Gastroesophageal sphincter (tissue), 4 donors: ENCODE results near the gene GID4. TPM values are rescaled to one million over a fixed set of nuclear protein-coding genes. Genes with fewer than 3 reads are reported as not detected.

ENCODE experiments used
- ATAC-seq: fragments of 150-250 bp; one replicate; pipeline ENCODE4 v1.9.1; 2016; ENCODE audit warnings: mild to moderate bottlenecking, moderate library complexity
- H3K27ac ChIP-seq, 4 donors: fragments of 200-600 bp; sonication (generic) in 3 of 4; 1 replicate in 3 of 4; 2 replicates in 1 of 4; pipeline ENCODE4 v1.5.1; 2016 to 2019
- H3K27me3 ChIP-seq: fragments of 200-600 bp; sonication (generic); one replicate; pipeline ENCODE4 v1.5.1; 2019
- H3K36me3 ChIP-seq, 2 donors: fragments of 200-600 bp; sonication (generic); one replicate each; pipeline ENCODE4 v1.5.1; 2019; ENCODE audit warnings: control low read depth in 1 of 2
- H3K4me1 ChIP-seq, 3 donors: fragments of 200-600 bp; sonication (generic); 1 replicate in 2 of 3; 2 replicates in 1 of 3; pipeline ENCODE4 v1.5.1; 2016 to 2019; ENCODE audit warnings: control low read depth in 2 of 3
- H3K4me3 ChIP-seq, 2 donors: fragments of 200-600 bp; sonication (generic); one replicate each; pipeline ENCODE4 v1.5.1; 2019; ENCODE audit warnings: mild to moderate bottlenecking in 1 of 2, moderate library complexity in 1 of 2
- H3K9me3 ChIP-seq, 3 donors: fragments of 200-600 bp; sonication (generic); one replicate each; pipeline ENCODE4 v1.5.1; 2017 to 2019; ENCODE audit warnings: control low read depth in 2 of 3
- EP300 ChIP-seq: sonication (generic); formaldehyde crosslinking; IDR thresholded peaks from one replicate; pipeline ENCODE4 v1.6.1; 2017; ENCODE audit warnings: antibody characterized with exemption, mild to moderate bottlenecking
- POLR2A ChIP-seq, 2 donors: fragments of 450-650 bp; IDR thresholded peaks; one replicate each; pipeline ENCODE4 v1.6.1; 2017; ENCODE audit warnings: antibody characterized with exemption in 2 of 2, mild to moderate bottlenecking in 2 of 2, moderate library complexity in 1 of 2
- POLR2AphosphoS5 ChIP-seq: sonication (generic); formaldehyde crosslinking; IDR thresholded peaks from one replicate; pipeline ENCODE4 v1.6.1; 2017; ENCODE audit warnings: antibody characterized with exemption
- WGBS, 2 donors: methylation state at CpG; one replicate each; pipeline ENCODE4 v1.1.5; 2018; ENCODE audit warnings: low coverage in 1 of 2; 5-methylcytosine and 5-hydroxymethylcytosine counted together
- total RNA-seq, 4 donors: library from RNA; depleted of rRNA; stranded (reverse); fragments of >200 nt; gene quantifications; one replicate each; pipeline ENCODE4 v1.1.0, GENCODE V29; 2016
- TF ChIP-seq, protein P1 (sequence below), 4 experiments: fragments of 200-600 bp in 2 of 4; fragments of 450-650 bp in 2 of 4; sonication (generic) in 1 of 4; IDR thresholded peaks; one replicate each; pipeline ENCODE4 v1.5.1; 2017 to 2019; ENCODE audit warnings: antibody characterized with exemption in 4 of 4, mild to moderate bottlenecking in 2 of 4, moderate library complexity in 2 of 4

Gene GID4
- total RNA-seq, 4 donors from 2014 or later = 22.8 to 44.8 (median 33.9) TPM

DNA sequence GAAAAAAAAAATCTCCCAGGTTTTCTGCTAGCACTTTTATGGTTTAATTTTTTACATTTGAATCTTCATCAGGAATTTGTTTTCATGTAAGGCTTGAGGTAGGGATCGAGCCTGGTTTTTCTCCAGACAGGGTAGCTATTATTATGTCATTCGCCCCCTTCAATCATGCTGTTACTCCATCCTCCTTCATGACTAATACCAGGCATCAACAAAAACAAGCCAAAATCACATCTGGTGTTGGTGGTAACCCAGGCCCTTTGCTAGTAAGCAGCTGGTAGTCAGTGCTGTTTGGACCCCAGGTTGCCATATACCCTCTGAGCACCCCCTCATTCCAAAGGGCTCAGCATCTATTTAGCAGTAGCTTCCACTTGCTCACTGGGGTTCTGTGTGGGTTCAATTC is 37.0 kb upstream of the GID4 start:
- TF ChIP-seq POLR2AphosphoS5 (no peak), EP300 (no peak), POLR2A (IDR thresholded peaks at IDR 0.05) (no peak)
- TF ChIP-seq, protein P1, sequence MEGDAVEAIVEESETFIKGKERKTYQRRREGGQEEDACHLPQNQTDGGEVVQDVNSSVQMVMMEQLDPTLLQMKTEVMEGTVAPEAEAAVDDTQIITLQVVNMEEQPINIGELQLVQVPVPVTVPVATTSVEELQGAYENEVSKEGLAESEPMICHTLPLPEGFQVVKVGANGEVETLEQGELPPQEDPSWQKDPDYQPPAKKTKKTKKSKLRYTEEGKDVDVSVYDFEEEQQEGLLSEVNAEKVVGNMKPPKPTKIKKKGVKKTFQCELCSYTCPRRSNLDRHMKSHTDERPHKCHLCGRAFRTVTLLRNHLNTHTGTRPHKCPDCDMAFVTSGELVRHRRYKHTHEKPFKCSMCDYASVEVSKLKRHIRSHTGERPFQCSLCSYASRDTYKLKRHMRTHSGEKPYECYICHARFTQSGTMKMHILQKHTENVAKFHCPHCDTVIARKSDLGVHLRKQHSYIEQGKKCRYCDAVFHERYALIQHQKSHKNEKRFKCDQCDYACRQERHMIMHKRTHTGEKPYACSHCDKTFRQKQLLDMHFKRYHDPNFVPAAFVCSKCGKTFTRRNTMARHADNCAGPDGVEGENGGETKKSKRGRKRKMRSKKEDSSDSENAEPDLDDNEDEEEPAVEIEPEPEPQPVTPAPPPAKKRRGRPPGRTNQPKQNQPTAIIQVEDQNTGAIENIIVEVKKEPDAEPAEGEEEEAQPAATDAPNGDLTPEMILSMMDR (IDR thresholded peaks at IDR 0.05) = no peak
- Histone ChIP-seq H3K4me1 (no peaks in the 10 kb centered on the region), H3K4me3 (no peak overlapping the region), H3K27ac (no peak overlapping the region), H3K27me3 (no peaks in the 10 kb centered on the region), H3K36me3 (peaks cover 0 to 9% of the 10 kb centered on the region in 2 donors), H3K9me3 (no peaks in the 10 kb centered on the region)
- ATAC-seq = no peak
- 84 to 86% methylated on average over 2 of the region's 2 CpGs for WGBS, 2 donors

DNA sequence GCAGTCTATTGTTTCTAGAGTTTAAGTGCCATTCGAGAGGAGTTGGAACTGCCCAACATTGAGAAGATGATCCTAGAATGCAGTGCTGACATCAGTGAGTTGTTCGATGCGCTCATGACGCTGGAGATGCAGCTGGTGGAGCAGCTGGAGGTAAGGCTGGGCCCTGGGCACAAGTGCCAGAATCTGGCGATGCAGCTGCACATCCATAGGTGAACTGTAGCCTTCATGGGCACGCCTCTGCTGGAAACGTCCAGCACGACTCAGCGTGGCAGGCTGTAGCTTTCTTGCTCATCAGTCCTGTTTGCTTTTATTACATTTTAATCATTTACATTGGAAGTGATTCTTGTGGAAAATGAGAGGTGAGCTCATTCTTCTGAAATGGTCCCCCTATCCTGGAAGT is 34.9 kb upstream of the GID4 start:
- no peaks in the 10 kb centered on the region for H3K27me3 ChIP-seq
- TF ChIP-seq POLR2A (IDR thresholded peaks at IDR 0.05) = no peak
- no peak for TF ChIP-seq EP300
- no peak for TF ChIP-seq POLR2AphosphoS5
- TF ChIP-seq, protein P1 (IDR thresholded peaks at IDR 0.05) = no peak
- no peak overlapping the region for H3K4me3 ChIP-seq
- H3K36me3 ChIP-seq = peaks cover 0 to 31% of the 10 kb centered on the region in 2 donors
- no peaks in the 10 kb centered on the region for H3K9me3 ChIP-seq
- ATAC-seq = no peak
- WGBS, 2 donors = 80 to 83% methylated on average over 1 of the region's 9 CpGs
- no peak overlapping the region for H3K27ac ChIP-seq
- H3K4me1 ChIP-seq = no peaks in the 10 kb centered on the region

DNA sequence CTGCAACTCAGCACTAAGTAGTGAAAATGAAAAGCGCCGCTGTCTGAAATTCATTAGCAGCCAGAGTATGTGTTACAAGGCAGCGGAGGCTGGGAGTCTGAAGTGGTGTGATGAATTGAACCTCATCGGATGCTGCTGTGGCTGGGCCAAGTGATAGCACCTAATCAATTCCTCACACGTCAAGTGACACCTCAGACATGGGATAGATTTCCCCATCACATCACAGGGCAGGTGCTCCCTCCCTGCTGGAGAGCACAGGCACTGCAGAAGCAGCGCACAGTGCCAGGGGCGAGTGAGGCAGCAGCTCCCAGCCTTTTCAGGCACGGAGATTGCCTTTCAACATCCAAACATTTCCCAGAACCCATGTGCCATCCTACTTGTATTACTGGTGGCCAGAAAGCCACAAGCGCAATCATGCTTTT is 34.3 kb upstream of the GID4 start:
- H3K27me3 ChIP-seq = no peaks in the 10 kb centered on the region
- no peak overlapping the region for H3K27ac ChIP-seq
- TF ChIP-seq, protein P1 (IDR thresholded peaks at IDR 0.05) = no peak
- TF ChIP-seq EP300 (no peak), POLR2AphosphoS5 (no peak), POLR2A (IDR thresholded peaks at IDR 0.05) (no peak)
- ATAC-seq = no peak
- no peaks in the 10 kb centered on the region for H3K4me1 ChIP-seq
- H3K4me3 ChIP-seq = no peak overlapping the region
- 70% methylated on average over 5 of the region's 9 CpGs; no CpG with 5 or more reads in 1 of the 2 donors for WGBS, 2 donors
- peaks cover 0 to 35% of the 10 kb centered on the region in 2 donors for H3K36me3 ChIP-seq
- H3K9me3 ChIP-seq = no peaks in the 10 kb centered on the region

DNA sequence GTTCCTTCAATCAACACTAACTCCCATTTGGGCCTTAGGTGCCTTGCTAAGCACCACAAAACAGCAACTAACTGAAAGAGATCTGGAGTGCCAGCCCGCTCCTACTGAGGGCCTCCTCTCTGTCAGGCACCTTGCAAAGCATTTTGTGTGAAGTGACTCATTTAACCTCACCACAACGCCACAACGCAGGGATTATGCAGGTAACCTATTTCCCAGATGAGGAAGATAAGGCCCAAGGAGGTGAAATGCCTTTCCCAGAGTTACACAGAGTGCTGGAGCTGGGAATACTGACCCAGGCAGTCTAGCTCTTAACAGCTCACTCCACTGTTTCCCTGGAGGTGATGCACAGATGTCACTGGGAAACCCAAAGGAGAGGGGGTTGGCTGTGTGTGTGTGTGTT is 33.7 kb upstream of the GID4 start:
- ATAC-seq = no peak
- H3K27me3 ChIP-seq = no peaks in the 10 kb centered on the region
- H3K4me1 ChIP-seq = no peaks in the 10 kb centered on the region
- TF ChIP-seq, protein P1 (IDR thresholded peaks at IDR 0.05) = no peak
- no peak for TF ChIP-seq POLR2A (IDR thresholded peaks at IDR 0.05)
- no peak for TF ChIP-seq POLR2AphosphoS5
- TF ChIP-seq EP300 = no peak
- H3K36me3 ChIP-seq = peaks cover 0 to 40% of the 10 kb centered on the region in 2 donors
- 90% methylated on average over 2 of the region's 3 CpGs; no CpG with 5 or more reads in 1 of the 2 donors for WGBS, 2 donors
- no peak overlapping the region for H3K4me3 ChIP-seq
- no peak overlapping the region for H3K27ac ChIP-seq
- no peaks in the 10 kb centered on the region for H3K9me3 ChIP-seq

DNA sequence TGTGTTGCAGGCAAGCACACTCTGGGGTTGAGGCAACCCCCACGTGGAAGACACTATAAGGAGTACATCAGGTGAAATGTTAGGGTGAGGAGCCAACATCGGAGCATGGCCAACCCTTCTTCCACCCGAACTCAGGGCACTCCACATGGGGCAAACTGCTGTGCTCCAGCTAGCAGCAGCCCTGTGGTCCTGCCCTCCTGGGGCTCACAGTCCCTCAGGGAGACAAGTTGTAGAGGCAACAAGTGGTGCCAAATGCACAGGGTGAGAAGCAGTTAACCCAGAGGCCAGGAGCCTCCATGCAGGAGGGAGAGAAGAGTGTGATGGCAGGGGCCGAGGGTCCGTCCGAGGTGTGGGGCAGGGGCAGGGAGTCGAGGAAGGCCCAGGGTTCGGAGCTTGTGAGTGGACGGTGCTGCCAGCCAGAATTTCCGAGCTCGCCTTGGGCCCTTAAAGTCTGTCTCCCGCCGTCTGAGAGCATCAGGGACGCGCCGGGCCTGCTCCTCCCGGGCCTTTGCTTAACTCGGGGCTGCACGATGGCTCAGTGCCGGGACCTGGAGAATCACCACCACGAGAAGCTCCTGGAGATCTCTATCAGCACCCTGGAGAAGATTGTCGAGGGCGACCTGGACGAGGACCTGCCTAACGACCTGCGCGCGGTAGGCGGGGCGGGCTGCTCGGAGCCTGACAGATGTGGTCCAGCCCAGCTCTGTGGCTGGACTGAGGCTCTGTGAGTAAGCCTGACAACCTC is 32.5 kb upstream of the GID4 start:
- 44 to 71% methylated on average over 4 to 5 of the region's 31 CpGs for WGBS, 2 donors
- no peak for ATAC-seq
- TF ChIP-seq POLR2AphosphoS5 = no peak
- no peak for TF ChIP-seq POLR2A (IDR thresholded peaks at IDR 0.05)
- TF ChIP-seq, protein P1 (IDR thresholded peaks at IDR 0.05) = no peak
- no peak for TF ChIP-seq EP300

More for the DNA sequence above, 32.5 kb upstream of the GID4 start:
- H3K27me3 ChIP-seq = no peaks in the 10 kb centered on the region
- H3K36me3 ChIP-seq = peaks cover 0 to 51% of the 10 kb centered on the region in 2 donors
- H3K4me3 ChIP-seq = no peak overlapping the region
- H3K9me3 ChIP-seq = no peaks in the 10 kb centered on the region
- H3K4me1 ChIP-seq = no peaks in the 10 kb centered on the region
- H3K27ac ChIP-seq = no peak overlapping the region
